RCC 7860 (cell line): ENCODE results near the gene DSG4.

Experiments used
- DNase-seq: peaks from one replicate; pipeline ENCODE4 v3.0.0-alpha.2; 2015; ENCODE audit warnings: low spot score
- FAIRE-seq: peaks from 2 replicates; lab custom pipeline; 2012; peaks lifted over from hg19 to GRCh38; lab: Jason Lieb, UNC

The DSG4 gene

DNA sequence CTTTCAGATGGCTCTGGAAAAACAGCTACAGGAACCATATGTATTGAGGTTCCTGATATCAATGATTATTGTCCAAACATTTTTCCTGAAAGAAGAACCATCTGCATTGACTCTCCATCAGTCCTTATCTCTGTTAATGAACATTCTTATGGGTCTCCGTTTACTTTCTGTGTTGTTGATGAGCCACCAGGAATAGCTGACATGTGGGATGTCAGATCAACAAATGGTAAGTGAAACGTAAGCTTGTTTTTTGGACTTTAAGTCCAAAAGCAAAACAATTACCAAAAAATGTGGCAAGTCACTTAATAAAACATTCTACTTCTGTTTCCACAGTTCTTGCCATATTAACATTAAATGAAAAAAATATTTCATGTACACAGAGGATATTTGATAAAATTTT lies 26.8 kb downstream of the DSG4 start:
- FAIRE-seq (no peak), DNase-seq (no peak)

DNA sequence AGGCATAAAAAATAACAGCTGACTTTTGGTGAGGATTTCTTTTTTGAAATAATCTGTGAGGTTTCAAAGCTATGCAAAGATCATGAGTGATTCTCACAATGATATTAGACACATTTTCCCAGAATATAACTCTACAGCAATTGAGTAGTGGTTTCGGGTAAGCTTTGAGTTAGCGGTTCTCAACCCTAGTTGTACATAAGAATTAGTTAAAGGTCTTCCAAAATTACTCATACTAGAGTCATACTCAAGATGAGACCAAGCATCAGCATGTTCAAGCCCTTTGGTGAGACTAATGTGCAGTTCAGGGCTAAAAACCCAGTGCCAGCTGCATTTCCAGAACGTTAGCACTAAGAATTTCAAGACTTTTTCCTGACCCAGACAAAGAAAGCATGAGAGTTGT lies 31.1 kb downstream of the DSG4 start:
- FAIRE-seq, result no peak

DNA sequence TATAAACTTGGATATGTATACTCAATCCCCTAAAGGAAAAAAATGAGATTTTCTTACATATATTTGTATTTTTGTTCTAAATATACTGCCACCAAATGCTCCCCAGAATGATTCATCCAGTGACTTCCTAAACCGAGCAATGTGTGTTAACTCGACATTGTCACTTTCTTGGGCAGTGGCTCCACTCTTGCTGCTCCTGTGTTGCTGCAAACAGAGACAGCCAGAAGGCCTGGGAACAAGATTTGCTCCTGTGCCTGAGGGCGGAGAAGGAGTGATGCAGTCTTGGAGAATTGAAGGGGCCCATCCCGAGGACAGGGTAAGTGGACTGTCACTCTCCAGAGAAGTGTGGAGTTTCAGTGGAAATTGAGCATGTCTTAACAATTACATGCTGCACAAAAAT lies 32.7 kb downstream of the DSG4 start:
- no peak for DNase-seq
- no peak for FAIRE-seq

More for the DNA sequence above, 31.1 kb downstream of the DSG4 start:
- DNase-seq, result no peak

DNA sequence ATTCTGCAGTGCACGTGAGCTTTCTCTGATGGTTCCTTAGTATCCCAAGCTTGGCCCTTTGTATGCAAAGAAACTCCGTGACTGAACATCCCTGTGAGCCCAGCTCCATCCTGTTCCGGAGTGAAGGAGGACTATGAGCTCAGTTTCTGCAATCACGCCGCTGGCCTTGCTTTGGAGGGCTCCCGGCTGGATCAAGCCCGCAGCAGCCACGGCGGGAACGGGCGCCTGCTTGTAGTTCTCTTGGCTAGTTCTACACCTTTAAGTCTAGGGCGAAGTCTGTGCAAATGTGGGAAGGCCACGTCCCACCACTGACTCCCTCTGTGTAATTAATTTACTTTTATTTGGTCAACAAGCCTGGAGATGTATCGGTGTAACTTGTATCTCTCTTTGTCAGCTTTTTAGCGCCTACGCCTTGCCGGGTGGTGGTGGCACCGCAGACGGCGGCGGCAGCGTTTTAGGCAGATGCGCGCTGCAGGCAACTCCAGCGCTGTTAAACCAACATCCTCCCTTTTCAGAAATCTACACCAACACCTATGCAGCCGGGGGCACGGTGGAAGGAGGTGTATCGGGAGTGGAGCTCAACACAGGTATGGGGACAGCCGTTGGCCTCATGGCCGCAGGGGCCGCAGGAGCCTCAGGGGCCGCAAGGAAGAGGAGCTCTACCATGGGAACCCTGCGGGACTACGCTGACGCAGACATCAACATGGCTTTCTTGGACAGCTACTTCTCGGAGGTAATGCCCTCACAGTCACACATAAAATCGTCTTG lies 34.3 kb downstream of the DSG4 start:
- FAIRE-seq, result no peak

DNA sequence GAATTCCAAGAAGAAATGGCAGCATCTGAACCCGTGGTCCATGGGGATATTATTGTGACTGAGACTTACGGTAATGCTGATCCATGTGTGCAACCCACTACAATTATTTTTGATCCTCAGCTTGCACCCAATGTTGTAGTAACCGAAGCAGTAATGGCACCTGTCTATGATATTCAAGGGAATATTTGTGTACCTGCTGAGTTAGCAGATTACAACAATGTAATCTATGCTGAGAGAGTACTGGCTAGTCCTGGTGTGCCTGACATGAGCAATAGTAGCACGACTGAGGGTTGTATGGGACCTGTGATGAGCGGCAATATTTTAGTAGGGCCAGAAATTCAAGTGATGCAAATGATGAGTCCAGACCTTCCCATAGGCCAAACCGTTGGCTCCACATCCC lies 36.6 kb downstream of the DSG4 start:
- no peak for DNase-seq
- FAIRE-seq, result no peak

More for the DNA sequence above, 34.3 kb downstream of the DSG4 start:
- DNase-seq, result no peak

DNA sequence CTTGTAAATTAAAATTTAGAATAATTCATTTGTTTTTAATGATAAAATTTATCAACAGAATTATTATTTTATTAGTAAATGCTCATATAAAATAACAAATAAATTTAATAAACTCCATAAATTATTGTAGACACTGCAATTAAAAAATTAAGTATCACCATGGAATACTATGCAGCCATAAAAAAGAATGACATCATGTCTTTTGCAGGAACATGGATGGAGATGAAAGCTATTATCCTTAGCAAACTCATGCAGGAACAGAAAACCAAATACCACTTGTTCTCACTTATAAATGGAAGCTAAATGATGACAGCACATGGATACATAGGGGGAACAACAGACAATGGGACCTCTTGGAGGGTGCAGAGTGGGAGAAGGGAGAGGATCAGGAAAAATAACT lies 41.3 kb downstream of the DSG4 start:
- FAIRE-seq (no peak), DNase-seq (no peak)

DNA sequence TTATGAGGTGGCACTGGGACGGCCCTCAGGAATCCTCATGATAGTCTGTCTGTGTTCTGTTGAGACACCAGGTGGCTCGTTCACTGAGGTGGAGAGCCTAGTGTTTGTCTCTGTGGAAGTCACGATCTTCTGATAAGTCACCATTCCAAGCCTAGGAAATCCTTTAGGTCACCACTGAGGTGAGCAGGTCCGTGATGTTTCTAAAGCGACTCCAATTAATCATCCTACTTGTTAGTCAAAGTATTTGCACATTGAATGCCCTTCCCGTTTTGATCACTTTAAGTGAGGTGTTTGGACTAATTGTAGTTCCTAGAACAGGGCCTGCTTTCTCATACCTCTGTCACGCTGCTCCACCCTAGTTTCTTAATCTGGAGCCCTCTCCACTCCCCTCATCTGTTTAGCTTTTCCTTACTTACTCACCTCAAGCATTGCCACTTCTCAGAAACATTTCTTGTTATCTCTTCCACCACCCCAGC lies 42.9 kb downstream of the DSG4 start:
- no peak for DNase-seq
- no peak for FAIRE-seq

DNA sequence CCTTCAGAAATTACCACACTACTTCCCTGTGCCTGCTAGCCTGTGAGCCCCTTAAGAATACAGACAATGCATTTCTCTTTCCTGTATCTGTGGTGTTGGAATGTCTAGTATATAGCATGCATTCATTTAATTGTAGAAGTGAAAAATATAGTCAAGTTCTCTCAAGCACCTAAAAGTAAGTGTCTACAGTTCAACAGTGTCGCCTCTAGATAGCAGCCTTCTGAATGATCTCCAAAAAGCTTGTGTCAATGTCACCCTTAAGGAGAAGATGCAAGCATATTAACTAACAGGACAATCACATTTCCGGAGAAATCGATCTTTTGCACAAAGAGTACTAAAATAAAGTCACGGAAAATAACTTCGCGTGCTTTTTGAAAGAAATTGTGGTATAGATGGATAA lies 43.5 kb downstream of the DSG4 start:
- DNase-seq (no peak), FAIRE-seq (no peak)

DNA sequence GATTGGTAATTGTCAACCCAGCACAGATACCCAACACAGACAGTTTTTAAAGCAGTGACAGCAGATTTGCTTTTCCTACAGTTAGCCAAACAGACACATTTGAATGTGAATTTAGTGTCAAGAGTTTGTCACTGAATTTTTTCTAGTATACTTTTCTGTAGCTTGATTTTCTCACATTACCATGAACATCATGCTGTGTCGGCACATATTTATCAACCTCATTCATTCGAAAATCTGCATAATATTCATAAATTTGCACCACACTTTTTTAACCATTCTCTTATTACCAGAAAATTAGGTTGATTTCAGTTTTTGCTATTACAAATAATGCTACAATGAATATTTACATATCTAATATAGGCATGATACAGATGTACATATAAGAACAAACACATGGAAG lies 43.9 kb downstream of the DSG4 start:
- DNase-seq, result no peak
- FAIRE-seq, result no peak

DNA sequence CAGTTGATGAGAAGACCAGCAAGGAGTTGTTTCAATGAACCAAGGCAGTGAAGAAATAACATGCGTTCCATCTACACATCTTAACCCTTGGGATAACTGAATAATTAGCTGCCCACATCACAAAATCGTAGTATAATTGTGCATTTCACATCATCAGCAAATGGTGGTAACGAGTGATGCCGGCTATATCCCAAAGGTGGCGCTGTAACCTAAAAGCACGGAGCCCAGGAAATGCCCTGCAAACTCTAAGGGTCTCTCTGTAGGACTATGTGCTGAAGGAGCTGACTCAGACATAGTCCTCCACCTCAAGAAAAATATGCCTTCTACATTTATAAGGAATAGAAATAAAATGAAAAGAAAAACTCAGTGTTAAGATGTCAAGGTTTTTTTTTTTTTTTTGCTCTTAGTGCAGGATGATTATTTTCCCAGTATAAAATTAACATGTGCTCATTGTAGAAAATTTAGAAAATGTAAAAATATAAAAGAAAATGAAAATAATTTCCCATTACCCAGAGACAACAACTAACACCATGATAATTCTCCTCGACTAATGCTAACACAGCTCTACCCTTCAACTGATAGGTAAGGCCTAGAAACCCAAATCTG lies 47.9 kb downstream of the DSG4 start:
- peak; percentile 42 for DNase-seq
- peak; percentile 32 for FAIRE-seq

DNA sequence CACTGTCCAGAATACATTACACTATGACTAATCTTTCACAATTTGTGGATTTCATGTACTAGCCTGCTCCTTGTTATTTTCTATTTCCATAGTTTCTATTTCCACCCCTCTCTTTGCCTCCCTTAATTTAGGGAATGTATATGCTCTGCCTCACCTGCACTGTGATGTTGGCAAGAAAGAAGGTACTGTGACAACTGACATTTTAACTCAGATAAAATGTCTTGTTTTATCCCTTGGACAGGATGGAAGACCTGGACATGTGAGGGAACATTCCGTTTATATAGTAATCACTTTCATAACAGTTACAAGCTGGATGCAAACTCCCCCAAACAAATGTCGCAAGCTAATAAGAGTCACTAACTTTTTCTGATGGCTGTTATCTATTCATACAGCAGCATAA lies 49.4 kb downstream of the DSG4 start:
- DNase-seq (no peak), FAIRE-seq (no peak)

DNA sequence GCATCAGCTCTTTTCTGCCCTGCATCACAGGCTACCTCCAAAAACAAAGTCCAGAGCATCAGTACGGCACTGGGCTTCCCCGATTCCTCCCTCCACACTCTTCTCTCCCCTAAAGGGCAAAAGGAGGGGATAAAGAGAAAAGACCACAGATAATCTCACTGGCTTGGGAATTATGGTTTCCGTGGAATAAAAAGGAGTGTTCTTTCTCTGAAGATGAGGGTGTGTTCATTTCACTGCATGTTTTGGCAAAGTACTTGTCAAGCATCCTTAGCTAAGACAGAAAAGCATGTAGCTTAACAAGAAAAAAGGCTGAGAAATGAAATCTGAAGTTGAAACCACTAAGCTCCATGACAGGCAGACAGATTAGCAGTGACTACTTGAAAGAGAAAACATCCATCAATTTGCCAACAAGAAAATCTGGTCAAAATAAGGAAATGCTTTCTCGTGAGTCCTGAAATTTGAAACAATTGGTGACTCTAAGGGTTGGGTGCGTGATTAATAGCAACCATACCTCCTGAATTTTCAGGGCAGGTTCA lies 50.4 kb downstream of the DSG4 start:
- FAIRE-seq (no peak), DNase-seq (no peak)

DNA sequence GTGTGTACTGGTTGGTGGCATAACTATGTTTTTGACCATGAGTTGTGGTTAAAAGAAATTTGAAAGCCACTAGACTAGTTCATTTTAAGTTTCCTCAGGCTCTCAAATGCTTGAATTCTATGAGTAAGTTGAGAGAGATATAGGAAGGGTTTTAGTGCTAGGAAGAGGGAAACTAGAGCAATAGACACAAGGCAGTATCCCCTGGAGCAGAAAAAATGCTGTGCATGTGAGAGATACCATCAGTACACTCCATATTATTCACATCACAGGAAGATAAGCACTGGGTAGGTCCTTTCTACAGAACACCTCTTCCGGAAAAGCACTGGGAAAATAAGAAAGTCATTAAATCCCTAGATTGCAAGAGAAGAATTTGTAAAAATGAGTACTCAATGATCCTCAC lies 51.6 kb downstream of the DSG4 start:
- DNase-seq, result no peak
- no peak for FAIRE-seq

DNA sequence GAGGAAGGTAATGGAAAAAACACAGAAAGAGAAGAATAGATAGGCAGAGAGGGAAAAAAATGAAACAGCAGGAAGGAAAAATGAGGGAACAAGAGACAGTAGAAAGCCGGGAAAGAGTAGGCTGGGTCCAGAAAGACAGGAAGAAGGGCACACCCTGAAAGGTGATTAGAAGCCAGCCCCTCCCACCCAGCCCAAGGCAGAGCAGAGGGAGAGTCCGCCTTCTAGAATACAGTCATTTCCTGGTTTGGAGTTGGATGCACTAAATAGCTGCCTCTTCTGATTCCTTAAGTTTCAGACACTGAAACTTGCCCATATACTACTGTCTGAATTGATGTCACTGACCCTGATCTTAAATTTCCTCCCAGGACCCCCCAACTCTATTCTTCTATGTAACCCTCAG lies 53.0 kb downstream of the DSG4 start:
- DNase-seq, result no peak

DNA sequence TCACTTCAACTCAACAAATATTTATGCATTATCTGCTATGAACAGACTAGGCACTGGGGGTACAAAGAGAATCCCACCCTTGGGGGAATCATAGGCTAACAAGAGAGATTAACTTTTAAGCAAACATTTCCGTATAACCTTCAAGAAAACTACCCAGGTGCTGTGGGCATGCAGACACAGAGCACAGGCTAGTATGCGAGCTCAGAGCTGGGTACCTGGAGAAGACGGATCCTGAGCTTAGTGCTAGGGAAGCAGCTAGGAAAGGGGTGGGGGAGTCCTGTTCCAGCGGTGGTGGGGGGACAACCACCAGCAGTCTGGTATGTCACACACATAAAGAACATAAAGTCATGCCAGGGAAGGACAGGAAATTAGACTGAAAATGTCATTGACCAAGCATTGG lies 53.5 kb downstream of the DSG4 start:
- FAIRE-seq, result no peak
- DNase-seq, result no peak

More for the DNA sequence above, 53.0 kb downstream of the DSG4 start:
- FAIRE-seq, result no peak

DNA sequence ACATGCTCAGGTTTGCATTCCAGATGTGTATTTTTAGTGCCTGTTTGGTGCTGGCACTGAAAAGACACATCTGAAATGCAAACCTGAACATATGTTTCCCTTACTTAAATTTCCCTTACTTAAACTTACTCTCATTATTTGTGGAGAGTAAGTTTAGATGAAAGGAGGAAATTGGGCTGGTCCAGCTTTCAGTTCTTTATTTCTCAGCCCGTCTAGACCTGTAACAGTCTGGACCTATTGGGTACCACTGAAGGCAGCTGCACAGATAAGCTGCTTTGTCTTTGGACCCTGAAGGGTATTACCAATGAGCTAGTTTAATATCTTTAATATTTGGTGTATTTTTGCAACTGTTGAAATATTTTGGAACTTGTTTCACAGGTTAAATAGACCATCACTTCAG lies 54.0 kb downstream of the DSG4 start:
- DNase-seq, result no peak
- FAIRE-seq, result no peak

DNA sequence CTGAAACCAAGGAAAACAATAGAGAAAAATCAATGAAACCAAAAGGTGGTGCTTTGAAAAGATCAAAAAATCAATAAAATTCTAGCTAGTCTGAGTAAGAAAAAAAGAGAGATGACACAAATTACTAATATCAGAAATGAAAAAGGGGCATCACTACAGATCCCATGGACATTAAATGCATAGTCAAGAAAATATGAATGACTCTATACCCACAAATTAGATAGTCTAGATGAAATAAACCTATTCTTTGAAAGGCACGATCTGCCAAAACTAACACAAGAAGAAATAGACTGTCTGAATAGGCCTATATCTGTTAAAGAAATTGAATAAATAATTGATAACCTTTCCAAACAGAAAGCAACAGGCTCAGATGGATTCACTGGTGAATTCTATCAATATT lies 55.7 kb downstream of the DSG4 start:
- no peak for FAIRE-seq

DNA sequence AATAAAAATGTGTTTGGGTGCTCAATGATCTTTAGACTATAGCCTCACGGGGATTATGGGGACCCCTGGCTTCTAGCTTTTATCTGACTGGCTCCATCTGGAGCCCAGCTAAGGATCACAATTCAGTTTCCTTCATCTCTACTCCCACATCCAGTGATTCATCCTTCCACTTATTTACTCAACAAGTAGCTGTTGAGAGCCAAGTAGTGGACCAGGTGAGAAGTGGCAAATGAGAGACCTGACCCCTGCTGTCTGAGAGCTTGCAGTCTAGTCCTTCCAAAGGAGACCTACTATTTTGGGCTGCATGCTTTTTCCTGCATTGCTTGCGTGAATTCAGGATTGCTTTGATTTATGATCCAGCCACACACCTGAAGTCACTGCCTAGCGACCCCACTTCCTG lies 60.2 kb downstream of the DSG4 start:
- no peak for DNase-seq
- no peak for FAIRE-seq

More for the DNA sequence above, 55.7 kb downstream of the DSG4 start:
- DNase-seq, result no peak

DNA sequence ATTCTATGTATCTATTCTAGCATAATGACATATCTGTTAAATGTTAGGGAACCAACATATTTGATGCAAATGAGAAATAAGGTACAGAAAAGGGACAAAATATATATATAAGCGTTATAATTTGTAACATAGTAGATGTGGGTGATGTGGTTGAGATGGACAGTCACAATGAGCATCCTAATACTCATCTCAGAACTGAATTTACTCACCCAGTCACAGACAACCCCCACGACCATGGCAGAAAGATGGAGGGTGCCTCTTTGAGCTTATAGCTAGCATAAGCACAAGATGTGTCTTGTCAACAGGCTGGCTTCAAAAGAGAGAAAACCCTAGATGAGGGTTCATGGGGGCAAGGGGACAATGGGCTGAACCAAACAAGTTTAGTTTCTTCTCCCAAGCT lies 61.8 kb downstream of the DSG4 start:
- DNase-seq (no peak), FAIRE-seq (no peak)

DNA sequence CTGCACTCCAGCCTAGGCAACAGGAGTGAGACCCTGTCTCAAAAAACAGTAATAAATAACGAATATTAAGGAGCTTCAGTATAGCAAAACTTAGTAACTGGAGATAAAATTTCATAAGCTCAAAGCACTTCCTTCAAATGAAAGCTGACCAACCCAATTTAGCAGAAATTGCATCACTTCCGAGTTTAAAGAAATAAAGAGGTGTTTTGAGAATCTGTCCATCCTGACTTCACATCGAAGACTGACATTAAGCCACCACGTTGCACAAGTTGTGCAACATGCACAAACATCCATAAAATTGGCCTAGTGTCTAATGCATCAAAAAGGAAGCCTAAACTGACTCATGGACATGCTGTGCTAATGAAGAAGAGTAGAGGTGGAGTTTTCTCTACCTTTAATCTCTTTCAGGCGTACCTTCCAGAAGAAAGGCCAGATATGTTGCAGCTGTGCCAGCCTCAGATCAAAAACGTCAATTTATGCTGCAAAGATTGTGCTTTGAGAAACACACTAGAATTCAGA lies 63.3 kb downstream of the DSG4 start:
- FAIRE-seq (no peak), DNase-seq (no peak)

DNA sequence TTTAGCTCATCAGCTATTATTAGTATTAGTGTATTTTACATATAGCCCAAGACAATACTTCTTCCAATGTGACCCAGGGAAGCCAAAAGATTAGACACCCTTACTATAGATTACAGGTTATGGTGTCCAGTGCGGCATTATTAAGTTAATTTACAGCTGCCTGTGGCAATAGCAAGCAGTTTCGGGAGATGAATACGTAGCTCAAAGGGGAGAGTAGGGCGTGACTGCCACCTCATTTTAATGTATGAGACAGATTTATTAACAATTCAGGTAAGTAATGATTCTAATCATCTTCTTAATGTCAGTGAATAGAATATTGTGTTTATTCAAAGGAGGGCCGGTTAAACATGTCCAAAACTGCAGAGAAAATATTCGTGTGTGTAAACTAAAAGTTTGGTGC lies 64.2 kb downstream of the DSG4 start:
- DNase-seq, result no peak
- no peak for FAIRE-seq

DNA sequence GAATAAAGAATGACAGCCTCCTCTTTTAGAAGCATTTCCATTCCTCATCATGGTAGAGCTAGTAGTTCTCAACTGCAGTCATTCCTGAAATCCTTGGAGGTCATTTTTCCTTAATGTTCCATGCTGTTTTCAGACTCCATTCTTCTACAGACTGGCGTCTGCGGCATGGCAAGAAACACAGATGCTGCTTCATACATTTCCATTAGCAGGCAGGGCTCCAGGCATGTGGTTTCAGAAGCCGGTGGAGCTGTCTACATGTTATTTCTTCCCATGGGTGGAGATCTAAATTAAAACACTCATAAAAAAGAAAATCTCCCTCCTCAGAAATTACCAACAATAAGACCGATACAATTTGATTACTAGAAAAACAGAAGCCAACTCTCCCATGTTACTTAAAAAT lies 64.9 kb downstream of the DSG4 start:
- FAIRE-seq (no peak), DNase-seq (no peak)
